ENCODE data around the gene GATAD2B.
A peak's percentile ranks its signal among the peaks of the same experiment; 100 is the strongest.

The GATAD2B gene

DNA sequence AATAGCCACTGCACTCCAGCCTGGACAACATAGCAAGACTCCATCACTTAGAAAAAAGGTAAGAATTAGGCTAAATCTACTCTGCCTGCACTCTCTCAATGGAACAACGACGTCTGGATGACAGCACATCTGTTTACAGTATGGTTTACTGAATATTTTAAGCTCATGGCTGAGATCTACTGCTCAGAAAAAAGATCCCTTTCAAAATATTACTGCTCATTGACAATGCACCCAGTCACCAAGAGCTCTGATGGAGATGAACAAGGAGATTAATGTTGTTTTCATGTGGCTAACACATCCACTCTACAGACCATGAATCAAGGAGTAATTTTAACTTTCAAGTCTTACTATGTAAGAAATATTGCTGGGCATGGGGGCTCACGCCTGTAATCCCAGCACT, 89.6 kb downstream of the GATAD2B start:
- DNase-seq: no peak

DNA sequence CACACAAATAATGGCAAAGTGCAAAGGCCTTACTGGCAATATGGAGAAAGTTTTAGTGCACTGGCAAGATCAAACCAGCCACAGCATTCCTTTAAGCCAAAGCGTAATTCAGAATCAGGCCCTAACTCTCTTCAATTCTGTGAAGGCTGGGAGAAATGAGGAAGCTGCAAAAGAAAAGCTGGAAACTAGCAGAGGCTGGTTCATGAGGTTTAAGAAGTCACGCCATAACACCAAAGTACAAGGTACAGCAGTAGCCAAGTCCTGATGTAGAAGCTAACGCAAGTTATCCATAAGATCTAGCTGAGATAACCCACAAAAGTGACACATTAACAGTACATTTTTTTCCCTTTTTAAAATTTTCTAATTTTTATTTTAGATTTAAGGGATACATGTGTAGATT, 90.5 kb downstream of the GATAD2B start:
- no peak for DNase-seq

GRCh38 chr1:153831026-153831425, 91.7 kb downstream of the GATAD2B start:
- DNase-seq: no peak

DNA sequence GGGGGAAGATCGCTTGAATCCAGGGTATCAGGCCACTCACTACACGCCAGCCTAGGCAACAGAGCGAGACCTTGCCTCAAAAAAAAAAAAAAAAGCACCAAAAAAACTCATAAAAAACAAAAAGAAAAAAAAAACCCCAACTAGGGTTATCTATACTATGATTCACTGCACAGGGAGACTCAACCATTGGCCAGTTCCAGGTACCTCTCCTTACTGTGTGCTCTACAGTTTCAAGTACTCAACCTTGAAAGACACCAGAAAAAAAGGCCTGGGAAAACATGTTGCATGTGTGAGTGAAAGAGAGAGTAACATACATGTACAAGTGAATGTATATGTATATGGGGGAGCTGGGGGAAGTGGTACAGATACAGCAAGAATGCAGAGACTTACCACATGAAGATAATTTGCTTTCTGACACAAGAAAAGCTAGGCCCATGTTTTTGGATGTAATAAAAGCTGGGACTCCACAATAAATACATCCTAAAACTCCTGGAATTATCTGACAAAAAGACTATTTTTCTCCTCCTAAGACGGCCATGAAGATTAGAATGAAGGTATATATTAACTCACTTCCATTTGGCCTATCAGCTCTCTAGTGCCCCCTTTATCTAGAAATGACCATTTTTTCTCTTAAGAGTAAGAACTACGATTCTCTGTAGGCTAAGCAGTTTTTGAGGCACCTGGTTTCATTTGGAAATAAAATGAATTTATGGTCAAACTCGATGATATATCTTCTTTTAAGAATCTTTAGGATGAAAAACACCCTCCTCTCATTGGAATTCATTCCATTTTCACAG, 95.4 kb downstream of the GATAD2B start:
- no peak for DNase-seq

DNA sequence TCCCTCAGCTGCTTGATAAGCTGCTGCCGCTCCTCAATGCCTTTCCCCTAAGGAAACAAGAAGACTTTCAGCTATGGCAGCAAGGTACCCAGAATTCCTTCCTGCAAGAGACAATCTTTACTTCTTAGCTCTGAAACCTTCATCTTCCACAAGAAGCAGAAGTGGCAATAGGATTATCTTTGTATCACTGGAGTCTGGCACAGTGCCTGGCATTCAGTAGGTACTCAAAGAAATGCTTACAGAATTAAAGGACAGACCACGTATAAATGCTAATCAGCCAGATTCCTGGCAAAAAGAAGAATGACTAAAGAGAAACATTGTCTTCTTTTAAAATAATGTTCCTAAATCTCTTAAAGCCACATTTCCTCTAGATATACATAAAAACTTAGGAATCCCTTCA, 103.9 kb downstream of the GATAD2B start:
- DNase-seq: no peak

DNA sequence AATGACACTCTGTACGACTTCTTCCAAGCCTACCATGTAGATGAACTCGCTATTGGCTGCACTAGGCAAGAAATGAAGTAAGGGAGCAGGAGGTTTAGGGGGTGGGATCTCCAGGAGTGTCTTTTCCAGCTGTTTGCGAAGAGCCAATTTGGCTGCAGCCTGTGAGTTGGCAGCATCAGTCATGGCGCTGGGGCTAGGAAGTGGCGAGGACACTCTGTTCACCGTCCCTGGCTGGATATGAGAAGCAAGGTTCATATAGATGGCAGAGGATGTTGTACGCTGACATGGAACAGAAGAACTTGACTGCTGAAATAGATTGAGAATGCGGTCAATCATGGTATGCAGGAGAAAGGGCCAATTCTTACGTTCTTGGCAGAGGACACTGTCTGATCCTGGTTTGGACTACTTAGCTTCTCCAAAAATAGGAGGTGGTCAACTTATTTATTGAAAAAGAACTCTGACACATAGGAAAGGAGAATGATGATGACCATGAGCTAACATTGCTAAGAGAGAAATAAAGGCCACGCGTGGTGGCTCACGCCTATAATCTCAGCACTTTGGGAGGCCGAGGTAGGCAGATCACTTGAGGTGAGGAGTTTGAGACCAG, 106.4 kb downstream of the GATAD2B start:
- no peak for DNase-seq

GRCh38 chr1:153805886-153806719, 116.7 kb downstream of the GATAD2B start:
- DNase-seq: no peak

GRCh38 chr1:153805042-153805745, 117.6 kb downstream of the GATAD2B start:
- peak in 1 of 14 donors; percentile 6 for DNase-seq

GRCh38 chr1:153804112-153804511, 118.7 kb downstream of the GATAD2B start:
- no peak for DNase-seq

DNA sequence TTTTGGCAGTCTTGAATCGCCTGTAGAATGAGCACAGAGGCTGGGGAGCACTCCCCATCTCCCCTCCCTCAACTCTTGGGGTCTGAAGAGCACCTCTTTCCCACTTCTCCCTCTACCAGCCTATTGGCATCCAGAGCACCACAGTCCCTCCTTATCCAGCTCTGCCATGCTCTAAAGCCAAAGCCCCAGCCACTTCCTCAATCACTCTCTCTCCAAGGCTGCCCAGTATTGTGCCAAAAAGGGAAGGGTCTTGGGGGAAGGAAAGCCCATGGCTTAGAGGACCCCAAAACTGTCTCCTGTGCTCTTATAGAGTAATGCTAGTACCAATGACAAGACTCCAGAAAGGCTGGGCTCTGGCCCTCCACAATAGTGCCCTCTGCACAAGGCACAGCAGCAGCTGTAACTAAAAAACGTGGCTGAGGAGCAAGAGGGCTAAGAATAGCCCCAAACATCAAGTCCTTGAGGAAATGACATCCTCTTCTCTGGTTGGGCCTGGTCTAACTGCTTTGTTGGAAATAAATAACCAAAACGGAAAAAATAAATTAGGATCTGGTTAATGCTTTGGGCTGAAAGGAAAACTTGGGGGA, 119.2 kb downstream of the GATAD2B start:
- no peak for DNase-seq

- DNase-seq: peak in 1 of 14 donors; percentile 20
Measured at GRCh38 chr1:153801786-153802697, 120.7 kb downstream of the GATAD2B start.

- no peak for DNase-seq
Measured at GRCh38 chr1:153801028-153801625, 121.6 kb downstream of the GATAD2B start.

GRCh38 chr1:153800516-153800915, 122.3 kb downstream of the GATAD2B start:
- DNase-seq: no peak

DNA sequence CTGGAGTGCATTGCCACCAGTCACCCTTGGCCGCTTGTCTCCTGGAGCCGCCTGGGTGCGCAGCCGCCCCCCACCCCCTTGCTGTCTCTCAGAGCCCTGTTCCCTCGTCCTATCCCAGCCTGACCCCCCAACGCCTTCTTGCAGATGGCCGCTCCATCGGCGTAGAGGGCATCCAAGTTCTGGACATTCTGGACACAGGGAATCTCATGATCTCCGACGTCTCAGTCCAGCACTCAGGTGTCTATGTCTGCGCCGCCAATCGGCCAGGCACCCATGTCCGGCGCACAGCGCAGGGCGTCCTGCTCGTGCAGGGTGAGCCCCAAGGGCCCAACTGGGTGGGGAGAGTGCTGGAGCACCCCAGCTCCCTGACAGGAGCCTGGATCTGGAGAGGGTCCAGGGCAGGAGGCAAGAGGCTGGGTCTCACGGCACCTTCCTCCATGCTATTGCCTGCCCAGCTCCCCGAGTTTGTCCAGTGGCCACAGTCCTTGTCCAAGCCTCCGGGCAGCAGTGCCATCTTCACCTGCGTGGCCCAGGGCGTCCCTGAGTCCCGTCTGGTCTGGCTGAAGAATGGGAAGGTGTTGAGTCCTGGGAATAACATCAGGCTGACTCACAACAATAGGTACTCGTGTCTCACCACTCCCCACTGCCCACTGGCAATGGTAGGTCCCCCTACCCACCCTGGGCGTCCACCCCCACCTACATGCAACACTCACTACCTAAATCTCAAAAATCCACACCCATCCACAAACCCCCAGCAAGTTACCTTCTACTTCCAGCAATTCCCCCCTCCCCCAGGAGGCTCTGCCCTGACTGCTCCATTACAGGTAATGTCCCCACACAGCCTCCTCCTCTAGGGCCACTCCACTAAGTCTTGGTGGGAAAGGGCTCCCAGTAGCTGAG, 123.0 kb downstream of the GATAD2B start:
- no peak for DNase-seq

GRCh38 chr1:153799016-153799415, 123.8 kb downstream of the GATAD2B start:
- no peak for DNase-seq

DNA sequence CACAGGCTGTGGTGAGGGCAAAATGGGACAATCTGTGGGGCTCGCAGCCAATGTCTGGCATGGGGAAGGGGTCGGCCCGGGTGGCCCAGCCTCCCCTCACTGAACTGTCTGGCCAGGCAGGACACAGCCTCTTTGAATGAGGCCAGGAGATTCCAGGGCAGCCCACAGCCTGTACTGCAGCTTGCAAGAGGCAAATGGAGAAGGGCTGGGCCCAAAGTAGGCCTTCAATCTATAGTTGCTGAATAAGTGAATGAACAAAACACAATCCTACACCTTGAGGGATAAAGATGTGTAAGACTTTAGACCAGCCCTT, 124.3 kb downstream of the GATAD2B start:
- no peak for DNase-seq

DNA sequence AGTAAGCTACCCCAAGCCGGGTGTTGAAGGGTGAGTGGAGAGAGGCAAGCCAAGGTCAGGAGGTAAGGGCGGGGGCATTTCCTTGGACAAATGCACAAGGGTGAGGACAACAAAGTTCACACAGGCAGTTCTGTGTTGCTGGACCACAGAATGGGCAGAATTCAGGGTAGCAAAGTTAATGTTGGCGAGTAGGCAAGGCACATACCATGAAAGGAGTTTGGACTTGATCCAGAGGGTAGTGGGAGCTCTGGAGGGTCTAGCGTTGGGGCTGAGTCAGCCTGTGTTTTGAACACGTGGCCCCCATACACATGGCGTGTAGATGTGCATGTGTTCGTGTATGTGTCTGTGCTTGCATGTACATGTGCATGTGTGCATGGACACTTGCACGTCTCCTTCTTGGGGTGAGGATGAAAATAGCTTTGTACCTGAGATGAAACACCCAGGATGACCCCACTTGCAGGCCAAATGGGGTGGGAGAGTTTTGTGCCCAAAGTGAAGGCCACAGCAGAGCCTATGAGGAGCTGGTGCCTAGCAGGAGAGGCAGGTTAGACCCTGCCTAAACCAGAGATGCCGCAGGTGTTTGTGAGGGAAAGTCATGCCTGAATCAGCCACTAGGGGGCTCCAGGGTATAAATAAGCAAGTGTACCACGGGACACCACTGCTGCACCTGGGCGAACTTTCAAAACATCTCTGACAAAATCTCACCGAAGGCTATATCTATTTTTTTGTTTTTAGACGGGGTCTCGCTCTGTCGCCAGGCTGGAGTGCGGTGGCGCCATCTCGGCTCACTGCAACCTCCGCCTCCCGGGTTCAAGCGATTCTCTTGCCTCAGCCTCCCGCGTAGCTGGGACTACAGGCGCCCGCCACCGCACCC, 125.7 kb downstream of the GATAD2B start:
- DNase-seq: peak in 8 of 14 donors; percentile 8 to 46 (median 22)

- no peak for DNase-seq
Measured at GRCh38 chr1:153795934-153796785, 126.6 kb downstream of the GATAD2B start.
